Cardiac septum (tissue), 1 donor: Measurements from ENCODE around the gene CFAP119. TPM values are rescaled to one million over a fixed set of nuclear protein-coding genes. Genes with fewer than 3 reads are reported as not detected.

ENCODE experiments used
- DNase-seq: peaks from one replicate; pipeline ENCODE4 v3.0.0-alpha.2; 2020; ENCODE audit warnings: low spot score
- intact Hi-C: fragments of 100-400 bp; cut with DNase I; formaldehyde crosslinking; loops from one replicate; pipeline ENCODE4 v1.14.0; 2022
- total RNA-seq: library from RNA; stranded (reverse); fragmentation: NEBNext Ultra II Directional; extraction: Animal tissue kit (Norgen Biotek cat#: 25700); gene quantifications from one replicate; pipeline ENCODE4 v1.2.1, GENCODE V29; 2021
- donor health status: DM: no; HTN: no; CAD: no.

Gene CFAP119
- total RNA-seq, 1 donor from 2014 or later: 1.0 TPM

DNA sequence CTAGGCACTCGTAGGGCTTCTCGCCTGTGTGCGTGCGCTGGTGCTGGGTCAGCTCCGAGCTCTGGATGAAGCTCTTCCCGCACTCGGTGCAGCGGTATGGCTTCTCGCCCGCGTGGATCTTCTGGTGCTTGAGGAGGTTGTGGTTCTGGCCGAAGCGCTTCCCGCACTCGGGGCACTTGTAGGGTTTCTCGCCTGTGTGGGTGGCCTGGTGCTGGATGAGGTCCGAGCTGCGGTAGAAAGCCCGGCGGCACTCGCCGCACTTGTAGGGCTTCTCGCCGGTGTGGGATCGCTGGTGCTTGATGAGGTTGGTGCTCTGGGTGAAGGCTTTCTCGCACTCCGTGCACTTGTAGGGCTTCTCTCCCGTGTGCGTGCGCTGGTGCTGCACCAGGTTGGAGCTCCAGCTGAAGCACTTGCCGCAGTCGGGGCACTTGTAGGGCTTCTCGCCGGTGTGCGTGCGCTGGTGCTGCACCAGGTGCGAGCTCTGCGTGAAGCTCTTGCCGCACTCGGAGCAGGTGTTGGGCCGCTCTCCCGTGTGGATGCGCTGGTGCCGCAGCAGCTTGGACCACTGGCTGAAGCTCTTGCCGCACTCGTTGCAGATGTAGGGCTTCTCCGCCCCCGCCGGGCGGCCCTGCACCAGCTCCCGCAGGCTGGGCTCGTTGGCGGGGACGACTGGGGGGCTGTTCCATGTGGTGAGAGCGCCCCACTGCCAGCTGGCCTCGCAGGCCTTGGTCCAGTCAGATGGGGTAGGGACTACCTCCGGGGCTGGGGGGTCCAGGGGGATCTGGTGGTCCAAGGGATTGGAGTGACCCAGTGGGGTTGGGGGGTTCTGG, 21.6 kb upstream of the CFAP119 start:
- no peak for DNase-seq
- intact Hi-C loops: no loop called here

DNA sequence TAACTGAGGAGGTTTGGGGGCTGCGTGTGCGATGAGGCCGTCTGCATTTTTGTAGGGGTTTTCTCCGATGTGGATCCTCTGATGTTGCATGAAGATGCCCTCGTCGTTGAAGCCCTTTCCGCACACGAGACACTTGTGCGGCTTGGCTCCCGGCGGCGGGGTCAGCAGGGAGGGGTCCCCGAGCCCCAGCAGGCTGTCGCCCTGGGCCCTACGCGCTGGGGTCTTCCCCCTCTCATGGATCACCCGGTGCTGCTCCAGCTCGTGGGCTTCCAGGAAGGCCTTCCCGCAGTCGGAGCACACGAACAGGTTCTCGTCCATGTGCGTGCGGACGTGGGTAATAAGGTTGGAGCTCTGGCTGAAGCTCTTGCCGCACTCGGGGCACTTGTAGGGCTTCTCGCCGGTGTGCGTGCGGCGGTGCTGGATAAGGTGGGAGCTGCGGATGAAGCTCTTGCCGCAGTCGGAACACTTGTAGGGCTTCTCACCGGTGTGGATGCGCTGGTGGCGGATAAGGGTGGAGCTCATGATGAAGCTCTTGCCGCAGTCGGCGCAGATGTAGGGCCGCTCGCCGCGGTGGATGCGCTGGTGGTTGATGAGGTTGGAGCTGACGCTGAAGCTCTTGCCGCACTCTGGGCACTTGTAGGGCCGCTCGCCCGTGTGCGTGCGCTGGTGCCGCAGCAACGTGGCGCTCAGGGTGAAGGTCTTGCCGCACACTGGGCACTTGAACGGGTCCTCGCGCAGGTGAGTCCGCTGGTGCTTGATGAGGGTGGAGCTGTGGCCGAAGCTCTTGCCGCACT, 20.8 kb upstream of the CFAP119 start:
- intact Hi-C loops: no loop called here
- no peak for DNase-seq

DNA sequence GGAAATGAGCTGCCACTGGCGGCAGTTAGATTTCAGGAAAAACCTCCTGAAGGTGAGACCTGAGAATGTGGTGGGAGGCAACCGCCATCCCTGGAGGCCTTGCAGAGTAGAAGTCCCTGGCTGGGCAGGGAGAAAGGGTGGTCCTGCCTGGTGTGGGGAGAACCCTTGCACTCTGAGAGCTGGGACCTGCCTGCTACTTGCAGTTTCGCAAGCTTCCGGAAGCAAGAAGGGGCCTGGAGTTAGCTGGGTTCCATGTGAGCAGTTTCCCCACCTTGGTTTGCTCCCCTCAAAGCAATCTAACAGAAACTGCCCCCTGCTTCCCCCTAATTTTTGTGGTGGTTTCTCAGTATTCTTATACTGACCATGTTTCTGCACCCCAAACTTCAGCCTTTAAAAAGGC, 18.7 kb upstream of the CFAP119 start:
- DNase-seq: no peak
- intact Hi-C loops: no loop called here

DNA sequence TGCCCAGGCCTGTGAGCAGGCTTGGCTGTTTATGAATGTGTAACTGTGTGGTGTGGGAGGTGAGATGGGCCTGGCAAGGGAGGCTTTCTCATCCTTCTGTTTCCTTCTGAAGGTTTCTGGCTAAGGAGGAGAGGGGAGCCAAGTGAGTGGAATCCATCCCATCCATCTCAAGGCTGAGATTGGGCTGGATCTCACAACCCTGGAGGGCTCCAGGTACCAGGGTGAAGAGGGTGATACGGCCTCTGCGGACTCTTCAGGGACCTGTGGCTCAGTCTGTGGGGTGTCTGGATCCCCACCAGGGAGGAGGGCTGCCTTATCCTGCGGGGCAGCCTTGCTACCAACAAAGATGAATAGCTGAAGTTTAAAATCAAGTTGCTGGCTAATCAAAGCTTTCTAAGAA, 18.2 kb upstream of the CFAP119 start:
- DNase-seq: no peak
- intact Hi-C loops: no loop called here

DNA sequence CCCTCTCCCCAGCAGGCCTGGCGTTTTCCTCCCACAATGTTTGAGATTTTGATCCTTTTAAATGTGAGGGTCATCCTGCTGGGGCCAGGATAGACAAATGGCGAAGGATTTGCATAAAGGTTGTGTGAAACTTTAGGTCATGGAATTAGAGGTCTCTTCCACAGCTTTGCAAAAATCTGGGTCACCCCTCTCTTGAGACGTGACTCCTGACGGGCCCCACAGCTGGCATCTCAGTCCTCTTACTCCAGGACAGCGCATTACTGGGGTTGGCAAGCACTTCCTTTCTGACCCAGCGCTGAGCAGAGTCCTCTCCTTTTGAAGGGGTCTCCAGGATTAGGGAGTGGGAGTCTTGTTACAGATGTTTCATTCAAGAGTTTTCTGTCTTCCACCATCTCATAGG, 17.7 kb upstream of the CFAP119 start:
- intact Hi-C loops: loop anchor here (5.0 kb wide), 1 partner anchor 93 kb away; no protein-coding TSS in a partner anchor
- no peak for DNase-seq

DNA sequence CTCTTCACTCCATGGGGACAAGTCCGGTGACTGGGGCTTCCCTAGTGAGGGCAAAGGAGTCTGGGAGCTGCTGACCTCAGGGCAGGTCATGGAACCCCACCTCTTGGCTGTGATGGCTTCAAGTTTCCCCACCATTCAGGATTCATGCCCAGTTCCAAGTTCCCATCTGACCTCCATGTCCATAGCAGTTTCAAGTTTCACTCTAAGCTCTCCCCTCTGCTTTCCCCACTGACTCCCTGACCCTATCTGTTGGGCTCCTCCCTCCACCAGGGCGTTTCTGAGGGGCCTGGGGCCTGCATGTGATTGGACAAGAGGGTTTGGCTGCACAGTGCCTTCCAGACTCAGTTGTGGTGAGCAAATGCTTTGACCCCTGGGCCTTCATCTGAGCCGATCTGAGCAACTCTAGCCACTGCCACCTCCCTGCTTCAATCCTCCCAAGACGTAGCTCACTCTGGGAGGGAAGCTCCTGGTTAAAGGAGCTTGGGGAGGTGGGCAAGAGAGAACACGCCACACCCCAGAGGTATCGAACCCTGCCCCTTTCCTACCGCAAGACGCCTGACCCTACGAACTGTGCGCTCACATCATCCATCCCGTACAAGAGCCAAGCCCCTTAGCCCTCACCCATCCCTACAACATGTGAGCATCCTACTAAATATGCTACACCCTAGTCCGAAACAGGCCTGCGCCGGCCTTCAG, 16.8 kb upstream of the CFAP119 start:
- DNase-seq: no peak
- intact Hi-C loops: loop anchor here (5.0 kb wide), 1 partner anchor 94 kb away; no protein-coding TSS in a partner anchor

DNA sequence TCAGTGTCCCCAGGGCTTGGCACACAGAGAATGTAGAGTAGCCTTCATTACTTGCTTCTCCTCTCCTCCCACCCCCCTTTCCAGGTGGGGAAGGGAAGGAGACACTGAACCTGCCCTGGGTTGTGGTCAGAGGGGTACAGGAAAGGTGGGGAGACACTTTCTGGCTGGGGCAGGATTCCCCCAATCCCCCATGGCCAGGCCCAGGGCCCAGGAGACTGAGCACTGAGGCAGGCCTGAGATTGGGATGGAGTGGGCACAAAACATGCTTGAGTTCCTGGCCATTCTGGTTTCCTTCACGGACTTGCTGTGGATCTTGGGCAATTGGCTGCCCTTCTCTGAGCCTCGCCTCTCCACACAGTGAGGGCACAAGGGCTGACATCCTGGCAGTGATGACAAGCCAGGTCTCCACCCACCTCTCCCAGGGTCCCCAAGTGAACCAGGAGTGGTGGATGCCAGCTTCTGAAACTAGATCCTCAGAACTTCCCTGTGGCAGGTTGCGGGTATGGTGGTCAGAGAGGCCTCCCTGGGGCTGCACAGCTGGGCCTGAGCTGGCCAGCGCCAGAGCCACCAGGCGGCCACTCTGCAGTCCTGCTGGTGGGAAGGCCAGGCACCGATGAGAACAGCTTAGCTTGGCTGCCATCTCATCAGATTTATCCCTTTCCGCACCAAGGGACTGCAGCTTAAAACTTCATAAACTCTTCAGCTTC, 15.9 kb upstream of the CFAP119 start:
- DNase-seq: no peak
- intact Hi-C loops: loop anchor here (5.0 kb wide), 1 partner anchor 95 kb away; no protein-coding TSS in a partner anchor

DNA sequence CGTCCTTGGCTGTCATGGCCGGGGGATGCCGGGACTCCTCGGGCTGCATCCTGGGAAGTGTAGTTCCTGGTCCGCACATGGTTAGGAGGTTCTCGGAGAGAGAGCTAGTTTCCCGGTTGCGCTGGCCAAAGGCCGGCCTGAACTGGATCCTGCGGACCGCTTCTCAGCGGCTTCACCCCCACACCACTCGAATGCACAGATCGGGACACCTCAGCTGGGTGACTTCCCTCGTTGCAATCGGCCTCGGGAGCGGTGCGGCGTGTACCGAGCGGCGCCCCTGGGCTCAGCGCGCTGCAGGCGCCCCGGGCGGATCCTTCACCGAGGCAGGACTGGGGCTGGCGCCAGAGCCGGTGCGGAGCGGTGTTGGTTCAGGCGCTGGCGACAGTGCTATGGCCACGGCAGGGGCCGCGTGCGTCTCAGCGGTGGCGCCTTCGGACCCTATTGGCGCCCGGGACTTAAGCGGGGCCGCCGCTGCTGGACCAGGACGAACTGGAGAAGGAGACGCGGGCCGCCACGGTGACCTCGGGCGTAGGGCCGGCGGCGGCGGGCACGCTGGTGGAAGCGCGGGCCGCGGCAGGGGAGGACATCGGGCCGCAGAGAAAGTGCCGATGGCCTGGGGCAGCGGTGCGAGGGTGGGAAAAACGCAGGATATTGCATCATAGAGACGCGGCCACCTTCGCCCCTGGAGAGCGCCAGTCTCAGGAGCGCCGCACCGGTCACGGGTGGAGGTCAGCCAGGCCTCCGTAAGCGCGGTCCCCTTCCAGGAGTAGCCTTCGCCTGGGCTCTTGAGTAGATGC, 13.7 kb upstream of the CFAP119 start:
- peak; percentile 90 for DNase-seq
- intact Hi-C loops: loop anchor here (5.0 kb wide), 1 partner anchor 97 kb away; no protein-coding TSS in a partner anchor

DNA sequence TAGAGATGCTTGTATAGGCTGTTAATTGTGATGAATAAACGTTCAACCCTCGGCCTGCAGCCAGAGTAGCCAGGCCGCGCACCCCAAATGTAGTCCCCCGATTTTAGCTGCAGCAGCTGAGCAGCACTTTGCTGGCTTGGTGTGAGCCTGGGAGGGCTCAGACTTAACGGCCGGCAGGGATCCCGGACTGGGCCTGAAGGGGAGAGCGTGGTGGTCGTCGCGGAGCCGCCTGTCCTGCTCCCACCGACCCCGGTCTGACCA, 13.2 kb upstream of the CFAP119 start:
- intact Hi-C loops: loop anchor here (5.0 kb wide), 1 partner anchor 97 kb away; no protein-coding TSS in a partner anchor

DNA sequence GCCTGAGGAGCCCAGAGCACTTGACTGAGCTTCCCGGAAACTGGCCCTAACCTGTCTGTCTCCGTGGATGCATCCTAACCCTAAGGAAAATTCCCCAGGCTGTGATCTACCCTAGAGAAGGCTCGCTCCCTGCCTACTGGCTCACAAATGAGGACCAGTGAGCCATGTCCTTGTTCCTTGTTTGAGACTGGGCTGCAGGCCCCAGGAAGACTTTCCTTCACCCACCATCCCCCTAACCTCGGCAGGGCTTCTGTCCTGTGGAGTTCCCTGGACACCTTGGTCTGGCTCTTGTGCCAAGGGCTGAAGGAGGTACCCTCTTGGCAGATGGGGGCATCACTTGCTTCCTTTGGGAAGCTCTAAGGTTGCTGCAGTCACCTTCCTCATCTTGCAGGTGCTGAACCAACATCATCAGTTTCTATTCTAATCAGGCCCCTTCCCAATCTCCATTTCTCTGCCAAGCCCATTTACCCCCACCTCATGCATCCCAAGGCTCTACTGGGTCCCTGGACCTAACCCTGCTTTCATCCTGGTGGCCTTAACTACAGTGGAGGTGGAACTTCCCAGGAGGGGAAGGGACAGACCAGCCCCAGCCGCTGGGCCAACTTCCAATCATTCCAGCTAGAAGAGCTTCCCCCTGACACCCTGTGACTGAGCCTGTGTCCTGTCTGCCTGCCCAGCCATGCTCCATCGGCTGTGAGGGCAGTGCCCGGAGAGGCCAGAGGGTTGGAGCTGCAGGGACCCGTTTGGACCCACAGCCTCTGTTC, 12.7 kb upstream of the CFAP119 start:
- DNase-seq: peak; percentile 80
- intact Hi-C loops: loop anchor here (5.0 kb wide), 1 partner anchor 98 kb away; no protein-coding TSS in a partner anchor

More for the DNA sequence above, 13.2 kb upstream of the CFAP119 start:
- DNase-seq: no peak

DNA sequence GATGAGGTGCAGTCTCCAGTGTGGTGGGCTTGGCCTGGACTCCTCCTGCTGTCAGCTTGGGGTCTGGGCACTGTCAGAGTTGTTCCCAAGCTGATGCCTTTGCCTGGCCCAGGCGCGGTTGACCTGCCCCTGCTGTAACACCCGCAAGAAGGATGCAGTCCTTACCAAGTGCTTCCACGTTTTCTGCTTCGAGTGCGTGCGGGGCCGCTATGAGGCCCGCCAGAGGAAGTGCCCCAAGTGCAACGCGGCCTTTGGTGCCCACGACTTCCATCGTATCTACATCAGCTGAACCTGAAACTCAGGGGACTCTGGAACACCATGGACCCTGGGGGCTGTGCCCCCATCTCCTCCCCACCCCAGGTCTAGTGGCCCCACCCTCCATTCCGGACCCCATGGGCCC, 12.0 kb upstream of the CFAP119 start:
- no peak for DNase-seq
- intact Hi-C loops: no loop called here

DNA sequence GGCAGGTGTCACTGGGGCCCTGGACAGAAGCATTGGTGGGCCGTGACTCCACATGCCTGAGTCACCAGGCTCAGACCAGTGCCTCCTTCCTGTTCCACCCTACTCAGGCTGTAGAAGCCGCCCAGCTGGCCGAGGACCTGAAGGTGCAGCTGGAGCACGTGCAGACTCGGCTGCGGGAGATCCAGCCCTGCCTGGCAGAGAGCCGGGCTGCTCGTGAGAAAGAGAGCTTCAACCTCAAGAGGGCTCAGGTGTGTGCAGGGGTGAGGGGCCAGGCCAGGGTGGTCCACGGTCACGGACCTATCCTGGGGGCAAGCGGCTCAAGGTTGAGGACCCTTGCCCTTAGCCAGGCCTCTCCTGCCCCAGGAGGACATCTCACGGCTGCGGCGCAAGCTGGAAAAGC, 9.9 kb upstream of the CFAP119 start:
- DNase-seq: no peak
- intact Hi-C loops: no loop called here

DNA sequence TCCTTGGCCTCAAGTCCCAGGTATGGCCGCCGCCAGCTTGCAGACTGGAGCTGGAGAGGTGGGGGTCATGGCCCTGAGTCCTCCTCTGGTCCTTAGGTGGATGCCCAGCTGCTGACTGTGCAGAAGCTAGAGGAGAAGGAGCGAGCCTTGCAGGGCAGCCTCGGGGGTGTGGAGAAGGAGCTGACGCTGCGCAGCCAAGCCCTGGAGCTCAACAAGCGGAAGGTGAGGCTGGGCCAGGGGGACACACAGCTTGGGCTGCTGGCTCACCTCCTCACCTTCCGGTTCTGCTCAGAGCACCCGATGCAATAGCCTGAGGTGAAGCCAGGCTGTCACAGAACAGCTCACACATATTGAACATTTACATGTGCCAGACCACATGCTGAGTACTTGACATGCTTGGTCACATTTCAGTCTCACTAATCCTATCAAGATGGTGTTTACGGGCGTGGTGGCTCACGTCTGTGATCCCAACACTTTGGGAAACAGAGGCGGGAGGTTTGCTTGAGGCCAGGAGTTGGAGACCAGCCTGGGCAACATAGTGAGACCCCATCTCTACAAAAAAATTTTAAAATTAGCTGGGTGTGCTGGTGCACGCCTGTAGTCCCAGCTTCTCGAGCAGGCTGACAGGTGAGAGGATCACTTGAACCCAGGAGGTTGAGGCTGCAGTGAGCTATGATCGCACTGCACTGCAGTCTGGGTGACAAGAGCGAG, 7.7 kb upstream of the CFAP119 start:
- intact Hi-C loops: no loop called here
- no peak for DNase-seq

DNA sequence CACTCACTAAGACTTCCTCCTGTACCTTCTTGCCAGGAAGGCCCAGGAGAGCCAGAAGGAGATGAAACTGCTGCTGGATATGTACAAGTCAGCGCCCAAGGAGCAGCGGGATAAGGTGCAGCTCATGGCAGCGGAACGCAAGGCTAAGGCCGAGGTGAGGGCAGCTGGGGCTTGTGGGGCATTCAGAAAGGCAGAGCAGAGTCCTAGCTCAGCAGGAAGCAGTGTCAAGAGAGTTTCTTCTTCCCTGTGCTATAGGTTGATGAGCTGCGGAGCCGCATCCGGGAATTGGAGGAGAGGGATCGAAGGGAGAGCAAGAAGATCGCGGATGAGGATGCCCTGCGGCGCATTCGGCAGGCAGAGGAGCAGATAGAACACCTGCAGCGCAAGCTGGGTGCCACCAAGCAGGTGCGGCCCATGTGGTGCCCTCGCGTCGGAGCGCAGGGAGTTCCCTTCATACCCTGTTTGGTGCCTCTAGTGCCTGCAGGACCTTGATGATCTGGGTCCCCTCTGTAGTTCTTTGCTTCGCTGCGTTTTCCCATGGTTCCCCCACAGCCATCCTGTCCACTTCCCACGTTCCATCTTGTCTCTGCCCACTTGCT, 6.8 kb upstream of the CFAP119 start:
- DNase-seq: no peak
- intact Hi-C loops: no loop called here

DNA sequence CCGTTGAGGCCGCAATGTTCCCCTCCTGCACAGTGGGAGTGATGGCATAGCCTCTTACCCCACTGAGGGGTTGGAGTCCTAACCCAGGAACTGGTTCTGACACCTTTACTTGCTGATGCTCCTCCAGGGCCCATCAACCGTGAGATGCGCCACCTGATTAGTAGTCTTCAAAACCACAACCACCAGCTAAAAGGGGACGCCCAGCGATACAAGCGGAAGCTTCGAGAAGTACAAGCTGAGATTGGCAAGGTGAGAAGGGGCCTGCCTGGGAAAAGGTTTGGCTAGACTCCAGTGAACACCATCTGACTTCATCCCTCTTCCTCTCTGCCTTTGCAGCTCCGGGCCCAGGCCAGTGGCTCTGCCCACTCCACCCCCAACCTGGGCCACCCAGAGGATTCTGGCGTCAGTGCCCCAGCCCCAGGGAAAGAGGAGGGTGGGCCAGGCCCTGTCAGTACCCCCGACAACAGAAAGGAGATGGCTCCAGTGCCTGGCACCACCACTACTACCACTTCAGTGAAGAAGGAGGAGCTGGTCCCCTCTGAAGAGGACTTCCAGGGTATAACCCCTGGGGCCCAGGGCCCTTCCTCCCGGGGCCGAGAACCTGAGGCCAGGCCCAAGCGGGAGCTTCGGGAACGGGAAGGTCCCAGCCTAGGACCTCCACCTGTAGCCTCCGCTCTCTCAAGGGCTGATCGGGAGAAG, 6.1 kb upstream of the CFAP119 start:
- DNase-seq: no peak
- intact Hi-C loops: no loop called here

DNA sequence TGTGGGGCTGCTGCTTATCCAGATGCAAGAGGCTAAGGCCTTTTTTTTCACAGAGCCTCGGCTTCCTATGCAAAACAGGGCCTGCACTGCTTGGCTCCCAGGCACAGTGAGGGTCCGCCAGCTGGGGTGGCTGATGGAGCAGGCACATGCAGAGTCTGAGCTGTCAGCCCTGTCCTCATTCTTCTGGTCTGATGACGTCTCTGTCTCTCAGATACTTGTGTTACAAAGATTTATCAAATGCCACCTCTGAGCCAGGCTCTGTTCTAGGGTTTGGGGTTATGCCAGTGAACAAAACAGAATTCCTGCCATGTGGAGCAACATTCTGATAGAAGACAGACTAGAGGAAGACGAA, 5.0 kb upstream of the CFAP119 start:
- intact Hi-C loops: no loop called here
- DNase-seq: no peak
